ENCODE measurements around the gene FAM219B. TPM values are rescaled to one million over a fixed set of nuclear protein-coding genes. Genes with fewer than 3 reads are reported as not detected.
A peak's percentile ranks its signal among the peaks of the same experiment; 100 is the strongest.

FAM219B gene
- total and polyA plus RNA-seq, 2 of the 8 experiments (the other 6 are each of a cell fraction or from before 2014, with no cell fraction given), result 57.1 to 66.6 TPM

DNA sequence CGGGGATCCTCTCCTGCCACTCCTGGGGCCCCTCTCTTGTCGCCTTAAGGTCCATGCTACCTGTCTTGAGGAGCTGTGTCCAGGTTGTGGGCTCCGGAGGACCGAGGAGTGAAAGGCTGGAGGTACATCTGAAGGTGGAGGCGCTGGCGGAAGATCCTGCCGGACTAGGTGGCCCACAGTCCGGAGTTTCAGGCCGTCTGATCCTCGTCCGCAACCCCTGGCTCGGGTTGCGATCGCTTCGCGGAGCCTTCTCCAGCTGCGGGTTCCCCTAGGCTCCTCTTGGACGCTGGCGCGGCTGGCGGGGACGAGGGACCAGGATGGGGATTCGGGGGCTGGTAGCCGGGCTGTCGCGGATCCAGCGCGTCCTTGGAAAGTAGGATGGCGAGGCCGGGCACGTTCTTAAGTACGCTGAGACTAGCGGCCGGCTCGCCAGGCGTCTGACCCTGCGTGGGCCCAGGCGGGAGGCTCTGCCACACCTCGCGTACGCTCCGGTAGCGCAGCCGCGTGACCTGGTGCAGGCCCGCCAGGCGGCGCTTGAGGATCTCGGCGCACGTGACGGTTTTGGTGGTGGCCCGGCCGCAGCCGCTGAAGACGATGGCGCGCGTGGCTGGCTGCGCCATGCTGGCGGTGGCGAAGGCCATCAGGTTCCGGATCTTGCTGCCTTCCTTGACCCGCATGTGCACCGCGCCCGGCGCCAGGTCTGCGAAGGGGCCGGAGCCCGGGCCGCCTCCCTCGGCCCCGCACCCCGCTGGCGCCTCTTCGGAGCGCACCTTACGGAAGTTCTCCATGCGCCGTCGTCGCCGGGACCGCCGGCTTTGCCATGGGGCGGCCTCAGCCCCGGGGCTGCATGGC lies 49.4 kb upstream of the FAM219B start (continued):
- TF ChIP-seq, protein P1, sequence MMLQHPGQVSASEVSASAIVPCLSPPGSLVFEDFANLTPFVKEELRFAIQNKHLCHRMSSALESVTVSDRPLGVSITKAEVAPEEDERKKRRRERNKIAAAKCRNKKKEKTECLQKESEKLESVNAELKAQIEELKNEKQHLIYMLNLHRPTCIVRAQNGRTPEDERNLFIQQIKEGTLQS (IDR thresholded peaks at IDR 0.05; ENCODE audit: insufficient read depth, low read depth, low read length), result peak; percentile 72
- no peak for TF ChIP-seq CBX8 (IDR thresholded peaks at IDR 0.05; ENCODE audit: borderline replicate concordance, low read depth, low read length)
- no peak for TF ChIP-seq EGR1 (IDR thresholded peaks at IDR 0.05; ENCODE audit: borderline replicate concordance, low read depth, low read length)
- no peak for TF ChIP-seq CBX5 (IDR thresholded peaks at IDR 0.05; ENCODE audit: low read depth, low read length)
- TF ChIP-seq, protein P2, sequence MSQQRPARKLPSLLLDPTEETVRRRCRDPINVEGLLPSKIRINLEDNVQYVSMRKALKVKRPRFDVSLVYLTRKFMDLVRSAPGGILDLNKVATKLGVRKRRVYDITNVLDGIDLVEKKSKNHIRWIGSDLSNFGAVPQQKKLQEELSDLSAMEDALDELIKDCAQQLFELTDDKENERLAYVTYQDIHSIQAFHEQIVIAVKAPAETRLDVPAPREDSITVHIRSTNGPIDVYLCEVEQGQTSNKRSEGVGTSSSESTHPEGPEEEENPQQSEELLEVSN (IDR thresholded peaks at IDR 0.05), result peak; percentile 98
- no peak for TF ChIP-seq POLR2AphosphoS5 (IDR thresholded peaks at IDR 0.05; ENCODE audit: low read depth, low read length)
- TF ChIP-seq BACH1 (IDR thresholded peaks at IDR 0.05; ENCODE audit: low read length), result peak; percentile 72
- no peak for TF ChIP-seq ZNF274 (IDR thresholded peaks at IDR 0.05; ENCODE audit: borderline replicate concordance, extremely low read depth, low read length)
- TF ChIP-seq SIRT6 (IDR thresholded peaks at IDR 0.05; ENCODE audit: low read length), result no peak
- 0 out of 2 replicates have a peak, but pooled peaks have one; percentile 18 for TF ChIP-seq KDM1A (IDR thresholded peaks at IDR 0.05; ENCODE audit: borderline replicate concordance, low read length)
- peak in 1 of 2 experiments; percentile 3; a peak in 1 of 4 replicates for TF ChIP-seq HDAC2 (IDR thresholded peaks at IDR 0.05; ENCODE audit: borderline replicate concordance in 1 of 2, low read depth in 2 of 2, low read length in 2 of 2)
- TF ChIP-seq KDM4A (IDR thresholded peaks at IDR 0.05; ENCODE audit: low read depth, low read length, severe bottlenecking), result peak; percentile 98
- 0 out of 2 replicates have a peak, but pooled peaks have one; percentile 47 for TF ChIP-seq YY1 (IDR thresholded peaks at IDR 0.05; ENCODE audit: low read depth, low read length)

Measured in H1 (cell line).